ENCODE data around the gene ST6GALNAC5. TPM values are rescaled to one million over a fixed set of nuclear protein-coding genes. Genes with fewer than 3 reads are reported as not detected.
A peak's percentile ranks its signal among the peaks of the same experiment; 100 is the strongest.

ST6GALNAC5 gene
- polyA plus RNA-seq, 1 donor, result 3.0 TPM

DNA sequence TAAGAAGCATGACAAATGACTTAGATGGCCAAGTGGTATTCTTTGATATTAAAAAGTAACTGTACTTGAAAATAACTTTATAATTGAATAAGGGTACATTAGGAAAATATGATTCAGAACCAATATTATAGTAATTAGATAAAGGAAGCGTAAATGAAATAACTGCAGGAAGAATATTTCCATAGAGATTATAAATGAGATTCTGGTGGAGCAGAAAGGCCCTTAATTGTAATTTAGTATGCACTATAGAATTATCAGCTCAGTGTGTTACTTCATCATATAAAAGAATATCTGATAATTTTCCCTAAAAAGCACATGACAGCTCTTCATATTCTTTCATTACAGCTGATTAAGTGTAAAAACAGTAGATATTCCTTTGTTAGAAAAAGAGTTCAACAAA, 180.3 kb downstream of the ST6GALNAC5 start:
- DNase-seq, result no peak

DNA sequence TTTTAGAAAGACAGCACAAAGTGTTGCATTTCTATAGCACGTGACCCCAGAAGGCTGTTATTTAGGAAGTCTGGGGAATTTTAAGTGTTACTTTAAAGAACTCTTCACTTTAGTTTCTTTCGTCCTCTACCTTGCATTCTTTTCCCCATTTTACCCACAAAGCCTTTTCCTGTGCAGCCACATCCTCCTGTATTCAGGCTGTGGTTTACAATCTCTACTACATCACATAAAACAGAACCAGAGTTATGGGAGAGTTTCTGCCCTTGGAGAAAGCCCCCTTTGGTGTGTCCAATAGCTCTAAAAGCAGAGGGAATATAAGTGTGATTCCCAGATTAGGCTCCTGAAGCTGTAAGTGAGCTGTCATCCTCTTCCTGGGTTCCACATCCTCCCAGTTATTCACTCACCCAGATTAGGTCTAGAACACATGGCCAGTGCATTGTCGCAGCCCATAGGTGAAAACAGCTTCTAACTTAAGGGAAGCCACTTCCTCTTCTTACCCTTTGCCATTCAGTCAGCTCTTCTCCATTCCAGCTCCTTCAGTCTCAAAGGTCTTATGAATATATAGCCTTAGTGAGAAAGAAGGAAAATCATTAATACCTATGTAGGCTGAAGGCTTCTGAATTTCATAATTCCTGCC, 180.8 kb downstream of the ST6GALNAC5 start:
- no peak for DNase-seq

DNA sequence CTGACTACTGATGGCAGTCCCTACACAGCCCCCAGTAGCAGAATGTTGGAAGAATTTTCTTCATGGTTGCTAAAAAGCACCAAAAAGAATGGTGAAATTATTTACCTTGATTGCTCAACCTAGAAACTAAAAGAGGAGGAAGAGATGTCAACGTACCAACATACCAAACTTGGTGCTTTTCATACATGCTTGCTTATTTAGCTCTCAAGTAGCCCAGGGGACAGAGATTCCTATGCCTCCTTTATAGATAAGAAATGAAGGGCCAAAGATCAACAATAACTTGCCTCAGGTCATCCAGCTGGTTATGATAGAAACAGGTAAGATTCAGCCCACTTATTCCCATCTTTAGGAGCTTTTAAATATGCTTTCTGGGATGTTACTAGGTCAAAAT, 181.3 kb downstream of the ST6GALNAC5 start:
- DNase-seq, result no peak

DNA sequence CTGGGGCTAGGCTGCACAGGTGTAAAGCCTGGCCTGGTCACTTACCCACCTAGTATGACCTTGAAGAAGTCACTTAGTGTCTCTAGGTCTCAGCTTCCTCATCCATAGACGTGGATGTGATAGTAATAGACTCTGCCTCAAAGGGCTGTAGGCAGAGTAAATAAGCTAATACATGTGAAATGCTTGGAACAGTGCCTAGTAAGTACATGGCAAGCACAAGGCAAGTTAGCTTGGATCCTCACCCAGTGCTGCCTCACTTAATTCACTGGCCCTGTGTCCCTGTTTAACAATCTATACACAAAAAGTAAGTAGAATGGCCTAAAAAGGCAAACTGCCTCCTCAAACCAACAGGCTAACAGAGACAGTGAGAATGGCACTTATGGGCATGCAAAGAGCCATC, 184.1 kb downstream of the ST6GALNAC5 start:
- DNase-seq, result no peak

DNA sequence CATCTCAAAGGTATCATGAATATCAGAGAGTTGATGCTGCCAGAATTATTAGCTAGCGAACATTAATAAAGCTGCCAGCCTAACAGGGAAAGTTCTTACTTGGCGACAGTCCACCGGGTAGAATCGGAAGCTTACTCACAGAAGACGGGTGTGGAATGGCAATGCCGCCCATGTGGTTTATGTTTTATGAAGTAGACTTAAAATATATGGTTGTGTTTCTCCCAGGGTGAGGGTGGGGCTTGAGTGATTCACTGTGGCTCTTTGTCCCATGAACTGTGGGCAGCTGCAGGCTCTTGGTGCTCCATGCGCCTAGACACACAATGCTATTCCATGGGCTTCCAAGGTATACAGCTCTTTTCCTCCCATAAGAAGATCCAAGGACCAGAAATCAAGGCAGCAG, 189.2 kb downstream of the ST6GALNAC5 start:
- DNase-seq, result no peak

DNA sequence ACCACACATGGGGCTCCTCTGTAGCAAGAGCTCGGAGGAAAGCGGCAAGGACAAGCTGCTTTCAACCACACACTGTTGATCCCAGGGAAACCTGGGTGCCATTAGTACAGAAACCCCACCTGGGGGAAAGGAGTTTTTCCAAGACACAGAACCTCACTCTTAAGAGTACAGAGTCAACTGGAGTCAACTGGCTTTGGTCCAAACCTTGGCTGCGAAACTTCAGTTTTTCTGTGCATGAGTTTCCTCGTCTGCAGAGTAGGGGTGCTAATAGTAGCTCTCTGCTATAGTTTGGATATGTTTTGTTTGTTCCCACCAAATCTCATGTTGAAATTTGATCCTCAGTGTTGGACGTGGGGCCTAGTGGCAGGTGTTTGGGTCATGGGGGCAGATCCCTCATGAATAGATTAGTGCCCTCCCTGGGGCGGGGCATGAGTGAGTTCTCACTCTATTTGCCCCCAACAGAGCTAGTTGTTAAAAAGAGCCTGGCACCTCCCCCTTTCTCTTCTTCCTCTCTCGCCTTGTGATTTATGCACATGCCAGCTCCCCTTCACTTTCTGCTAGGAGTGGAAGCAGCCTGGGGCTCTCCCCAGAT, 190.8 kb downstream of the ST6GALNAC5 start:
- DNase-seq, result no peak

DNA sequence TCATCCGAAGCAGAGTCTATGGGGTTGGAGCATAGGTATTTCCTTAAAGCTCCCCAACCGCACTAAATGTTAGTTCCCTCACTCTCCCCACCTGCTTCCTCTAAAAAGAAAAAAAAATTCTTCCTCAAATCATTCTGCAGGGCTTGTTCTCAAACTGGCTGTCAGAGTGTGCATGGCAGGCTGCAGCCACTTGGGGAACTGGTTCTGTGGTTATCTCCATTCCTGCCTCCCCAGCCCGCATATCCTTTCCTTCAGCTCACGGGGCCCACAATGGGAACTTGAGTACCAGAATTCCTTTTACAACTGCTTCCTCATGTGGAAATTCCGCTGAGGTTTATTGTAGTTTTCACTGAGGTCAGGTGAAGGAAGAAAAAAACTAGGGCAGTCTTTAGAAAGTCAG, 192.7 kb downstream of the ST6GALNAC5 start:
- DNase-seq, result no peak

DNA sequence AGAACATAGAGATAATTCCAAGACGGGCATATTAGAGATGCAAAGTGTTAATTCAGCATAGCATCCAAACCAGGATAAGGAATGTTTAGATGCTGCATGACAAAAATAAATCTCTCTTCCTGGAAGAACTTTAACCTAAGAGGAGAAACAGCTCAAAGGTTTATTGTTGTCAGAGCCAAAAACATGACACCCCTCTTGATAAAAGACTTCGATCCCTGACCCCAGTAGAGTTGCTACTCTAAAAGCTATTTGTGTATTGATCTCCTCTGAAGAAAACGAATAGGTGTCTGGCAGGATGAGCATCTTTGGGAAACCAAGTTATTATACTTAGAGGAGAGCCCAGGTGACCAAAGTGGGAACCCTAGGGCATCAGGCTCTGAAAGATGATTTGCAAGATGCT, 193.9 kb downstream of the ST6GALNAC5 start:
- no peak for DNase-seq

DNA sequence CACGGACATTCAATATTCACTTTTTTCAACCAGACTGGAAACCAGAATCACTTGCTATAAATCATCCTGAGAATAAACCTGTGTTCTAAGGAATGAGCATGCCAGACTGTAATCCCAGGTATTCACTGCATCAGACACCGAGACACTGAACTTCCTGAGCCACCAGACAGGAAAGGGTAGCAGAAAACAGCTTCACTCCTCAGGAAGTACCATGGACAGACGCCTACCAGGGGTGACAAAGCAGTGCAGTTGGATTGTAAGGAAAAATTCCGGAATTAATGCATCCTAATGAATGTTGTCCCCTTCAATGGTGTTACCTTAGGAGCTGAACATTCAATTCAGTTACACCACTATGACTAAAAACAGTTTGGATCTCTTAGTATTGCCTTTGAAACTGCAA, 195.8 kb downstream of the ST6GALNAC5 start:
- DNase-seq, result no peak

DNA sequence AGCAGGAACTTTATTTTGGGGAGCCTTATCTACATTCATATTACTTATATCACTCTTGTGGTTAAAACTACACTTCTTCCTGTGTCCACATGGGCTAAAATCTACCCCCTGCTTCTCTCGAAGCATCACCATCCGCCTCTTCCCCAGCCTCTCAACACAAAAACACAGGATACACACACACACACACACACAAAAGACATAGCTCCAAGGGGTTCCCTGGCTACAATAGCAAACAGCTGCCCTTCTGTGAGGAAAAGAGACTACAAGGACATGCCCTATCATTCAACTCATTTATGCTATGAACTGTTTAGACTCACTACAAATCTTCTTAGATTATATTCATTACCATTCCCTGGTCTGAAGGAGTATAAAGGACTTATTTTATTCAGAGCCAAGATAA, 197.0 kb downstream of the ST6GALNAC5 start:
- no peak for DNase-seq

DNA sequence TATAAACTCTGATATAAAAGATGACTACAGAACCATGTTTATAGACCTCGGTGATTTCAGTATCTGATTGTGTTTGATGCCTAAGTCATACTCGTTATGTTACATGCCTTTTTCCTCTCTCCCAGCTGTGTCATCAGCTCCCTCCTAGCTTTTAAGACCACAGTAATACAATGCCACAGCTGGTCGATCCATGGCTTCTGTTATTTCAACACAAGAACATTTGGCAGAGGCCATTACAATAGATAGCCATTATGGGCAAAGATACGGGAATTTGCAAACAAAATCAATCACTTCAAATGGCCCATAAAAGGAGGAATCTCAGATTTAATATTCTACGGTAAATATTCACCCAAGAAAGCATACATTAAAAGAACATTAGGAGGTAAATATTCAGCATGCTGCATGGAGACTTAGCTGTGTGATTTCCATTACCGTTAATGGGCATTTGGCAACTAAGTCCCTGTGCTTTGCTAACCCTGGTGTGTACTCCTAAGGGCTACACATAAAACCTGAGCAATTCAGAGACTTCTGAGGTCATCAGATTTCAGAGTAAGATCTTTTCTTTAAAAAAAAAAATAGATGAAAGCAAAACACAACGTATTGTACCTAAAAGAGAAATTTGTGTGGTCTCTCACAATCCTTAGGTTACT, 198.5 kb downstream of the ST6GALNAC5 start:
- DNase-seq, result no peak

DNA sequence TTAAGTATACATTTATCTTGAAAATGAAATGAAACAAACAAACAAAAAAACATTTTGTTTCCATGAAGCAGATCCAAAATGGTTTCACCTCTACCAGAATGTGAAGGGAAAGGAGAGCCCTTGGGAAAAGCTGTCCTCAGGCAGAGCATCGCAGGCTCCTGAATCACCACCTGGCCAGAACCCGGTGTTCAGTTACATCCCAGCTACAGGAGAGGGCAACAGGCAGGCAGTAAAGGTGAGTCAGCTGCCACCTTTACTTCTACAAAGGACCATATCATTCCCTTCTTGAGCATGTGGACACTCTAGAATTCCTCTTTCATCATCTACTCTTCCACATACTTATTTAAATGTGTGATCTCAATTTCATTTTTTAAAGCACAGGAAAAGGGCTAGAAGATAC, 200.7 kb downstream of the ST6GALNAC5 start:
- DNase-seq, result no peak

DNA sequence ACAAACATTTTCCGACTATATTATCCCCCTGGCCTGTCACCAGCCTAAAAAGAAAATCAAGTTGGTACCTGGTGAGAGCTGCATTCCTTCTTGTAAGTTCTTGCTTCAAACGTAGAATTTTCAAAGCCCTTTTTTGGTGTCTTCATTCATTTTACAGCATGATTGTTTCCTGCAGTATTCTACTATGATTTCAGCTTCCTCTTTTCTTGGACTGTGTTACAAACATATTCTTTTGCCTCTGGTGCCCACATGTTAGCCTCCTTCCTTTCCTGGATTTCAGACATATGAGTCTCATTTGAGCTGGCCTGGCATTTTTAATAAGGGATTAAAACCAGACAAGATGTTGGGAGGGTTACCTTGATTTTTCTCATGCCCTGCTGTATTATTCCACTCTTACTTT, 209.5 kb downstream of the ST6GALNAC5 start:
- no peak for DNase-seq

DNA sequence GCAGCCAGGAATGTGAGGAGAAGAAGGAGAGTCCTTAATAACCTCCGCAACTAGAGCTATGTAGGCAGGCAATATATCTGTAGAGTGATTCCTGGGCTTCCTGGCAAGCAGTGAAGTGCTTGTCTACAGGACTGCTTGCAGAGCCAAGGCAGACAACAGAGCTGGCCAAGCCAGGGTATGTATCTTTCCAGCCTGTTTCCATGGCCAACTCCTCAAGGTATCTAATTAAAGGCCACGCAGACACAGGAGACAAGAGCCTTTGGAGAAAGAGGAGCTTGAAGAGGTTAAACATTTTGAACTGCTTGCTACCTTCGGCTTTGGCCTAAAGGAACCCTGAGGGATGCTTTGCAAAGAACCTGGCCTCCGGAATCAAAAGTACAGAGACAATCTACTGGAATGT, 214.6 kb downstream of the ST6GALNAC5 start:
- no peak for DNase-seq

DNA sequence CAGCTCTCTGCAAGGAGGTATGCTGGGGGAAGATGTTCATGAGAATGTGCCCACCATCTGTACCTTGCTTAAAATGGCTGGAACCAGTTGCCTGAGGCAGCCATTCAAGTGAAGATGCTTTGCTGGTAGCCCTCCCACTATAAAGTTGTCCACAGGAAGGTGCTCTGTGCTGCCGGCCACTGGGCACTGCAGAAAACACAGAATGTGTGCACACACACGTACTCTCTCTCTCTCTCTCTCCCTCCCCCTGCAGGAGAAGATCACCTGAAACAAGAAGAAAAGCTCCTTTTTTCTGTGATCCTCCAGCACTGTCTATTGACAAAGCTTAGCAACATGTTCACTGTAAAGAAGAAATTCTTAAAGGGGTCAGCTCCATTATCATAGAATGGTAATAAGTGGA, 217.2 kb downstream of the ST6GALNAC5 start:
- DNase-seq, result no peak

DNA sequence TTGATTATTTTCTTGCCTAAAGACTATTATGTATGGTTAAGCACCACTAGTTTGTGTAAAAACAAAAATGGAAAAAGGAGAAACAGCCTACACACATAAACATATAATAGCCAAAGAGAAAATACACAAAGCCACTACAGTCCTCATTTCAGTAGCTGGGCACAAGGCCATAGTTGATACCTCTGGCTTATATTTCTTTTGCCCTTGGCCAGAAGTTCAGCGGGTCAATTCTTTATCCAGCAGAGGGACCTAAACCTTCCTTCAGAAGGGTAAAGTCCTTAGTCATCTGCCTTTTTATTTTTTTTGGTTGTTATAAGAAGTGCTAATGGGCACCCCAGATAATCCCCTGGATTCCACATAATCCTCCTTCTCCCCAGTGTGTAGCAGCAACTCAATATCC, 217.8 kb downstream of the ST6GALNAC5 start:
- no peak for DNase-seq

DNA sequence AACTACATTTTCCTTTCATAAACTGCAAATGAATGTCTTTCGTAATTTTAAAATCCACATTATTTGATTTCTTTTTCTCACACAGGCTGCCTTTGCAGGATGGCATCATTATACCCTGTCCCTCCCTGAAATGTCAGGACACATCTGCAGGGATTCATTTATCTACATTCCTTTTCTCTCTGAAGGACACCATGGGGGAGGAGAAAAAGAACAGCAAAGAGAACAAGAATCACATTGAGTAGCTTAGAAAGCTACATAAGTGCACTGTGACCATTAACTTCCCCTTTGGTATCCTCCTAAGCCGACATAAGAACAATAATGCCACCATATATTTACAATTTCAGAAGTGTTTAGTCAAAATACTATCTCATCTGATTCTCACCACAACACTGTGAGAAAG, 222.5 kb downstream of the ST6GALNAC5 start:
- DNase-seq, result no peak

DNA sequence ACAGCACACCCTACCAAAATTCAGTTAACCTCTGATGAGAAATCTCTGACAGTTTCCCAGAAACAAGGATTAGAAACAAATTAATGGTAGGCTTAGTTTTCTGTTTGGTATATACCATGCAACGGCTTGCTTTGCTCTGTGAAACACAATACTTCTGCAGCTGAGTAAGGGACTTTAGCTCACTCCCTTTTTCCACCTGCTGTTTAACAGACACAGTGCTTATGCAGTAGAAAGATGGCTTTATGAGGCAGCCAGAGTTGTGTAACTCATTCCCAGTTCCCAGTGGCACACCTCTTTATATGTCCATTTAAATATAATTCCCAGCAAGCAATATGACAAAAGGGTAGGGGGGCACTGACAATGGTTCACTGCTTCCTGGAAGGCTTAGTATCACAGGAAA, 228.0 kb downstream of the ST6GALNAC5 start:
- DNase-seq, result peak; percentile 3

DNA sequence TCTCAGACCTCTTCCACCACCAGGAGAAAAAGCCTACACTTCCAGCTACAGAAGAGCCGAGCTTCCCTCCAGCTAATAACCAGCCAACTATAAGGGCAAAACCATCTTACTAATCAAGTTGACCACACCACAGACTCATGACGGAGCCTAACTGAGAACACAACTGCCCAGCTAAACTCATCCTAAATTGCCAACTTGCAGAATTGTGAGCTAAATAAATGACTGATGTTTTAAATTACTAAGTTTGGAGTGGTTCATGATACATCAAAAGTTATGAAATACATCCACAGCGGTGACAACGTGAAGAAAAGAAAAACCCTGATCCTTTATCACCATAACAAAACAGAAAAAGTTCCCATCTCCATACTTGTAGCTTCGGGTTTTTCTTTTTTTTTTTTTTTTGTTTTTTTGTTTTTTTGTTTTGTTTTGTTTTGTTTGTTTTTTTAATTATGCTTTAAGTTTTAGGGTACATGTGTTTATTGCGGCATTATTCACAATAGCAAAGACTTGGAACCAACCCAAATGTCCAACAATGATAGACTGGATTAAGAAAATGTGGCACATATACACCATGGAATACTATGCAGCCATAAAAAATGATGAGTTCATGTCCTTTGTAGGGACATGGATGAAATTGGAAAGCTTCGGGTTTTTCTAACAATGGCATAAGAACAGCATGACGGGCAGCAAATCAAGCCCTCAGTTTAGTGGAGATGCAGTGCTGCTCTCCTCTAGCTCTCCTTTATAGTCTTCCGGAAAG, 229.4 kb downstream of the ST6GALNAC5 start:
- DNase-seq, result no peak

DNA sequence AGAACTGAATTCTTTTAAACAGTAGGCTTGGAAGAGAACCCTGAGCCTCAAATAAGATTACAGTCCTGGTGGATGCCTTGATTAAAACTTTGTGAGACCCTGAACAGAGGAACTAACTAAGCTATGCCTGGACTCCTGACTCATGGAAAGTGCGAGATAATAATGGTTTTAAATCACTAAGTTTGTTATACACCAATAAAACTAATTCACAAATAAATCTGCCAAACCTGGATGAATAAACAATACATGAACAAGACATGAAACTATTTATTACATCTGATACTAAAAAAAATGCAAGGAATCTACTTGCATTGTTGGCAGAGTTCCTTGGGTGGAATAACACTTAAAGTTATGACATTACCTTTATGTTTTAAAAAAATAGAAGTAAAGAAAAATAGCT, 233.6 kb downstream of the ST6GALNAC5 start:
- no peak for DNase-seq

DNA sequence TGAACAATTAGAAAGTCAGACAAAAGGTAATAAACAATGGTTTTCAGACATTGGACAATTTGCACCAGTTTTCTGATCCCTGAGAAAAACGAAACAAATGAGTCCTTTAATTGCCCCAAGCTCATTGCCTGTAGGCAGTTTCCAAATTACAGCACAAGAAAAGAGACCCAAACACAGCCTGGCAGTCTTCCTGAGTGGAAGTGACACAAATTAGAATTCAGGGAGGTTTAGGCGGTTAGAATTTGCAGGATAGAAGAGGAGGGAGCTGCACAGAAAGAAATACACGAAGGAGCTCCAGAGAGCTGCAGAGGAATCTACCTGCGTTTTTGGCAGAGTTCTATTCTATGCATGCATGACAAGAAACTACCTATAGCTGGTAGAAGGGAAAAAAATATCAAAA, 236.2 kb downstream of the ST6GALNAC5 start:
- DNase-seq, result no peak

DNA sequence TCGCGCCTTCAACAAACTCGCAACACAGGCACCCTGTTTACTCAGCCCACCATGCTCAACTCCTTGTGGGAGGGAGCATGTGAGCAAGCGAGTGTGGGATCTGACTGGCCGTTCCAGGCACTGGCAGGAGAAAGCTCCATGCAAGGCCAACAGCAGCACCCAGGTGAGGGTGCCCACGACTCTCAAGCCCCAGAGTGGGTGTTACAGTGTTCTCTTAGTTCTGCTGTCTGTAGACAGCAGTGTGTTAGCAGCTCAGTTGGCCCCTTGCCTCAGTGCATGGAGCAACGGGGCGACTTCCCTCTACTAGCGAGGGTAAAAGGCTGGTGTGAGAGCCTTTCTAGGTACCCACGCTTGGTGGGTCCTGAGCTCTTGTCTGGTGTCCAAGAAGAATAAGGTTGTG, 237.4 kb downstream of the ST6GALNAC5 start:
- DNase-seq, result no peak

All from left kidney (tissue), 2 donors.